Endodermal cell (in vitro differentiated cells): ENCODE data around the gene NEK6. TPM values are rescaled to one million over a fixed set of nuclear protein-coding genes. Genes with fewer than 3 reads are reported as not detected.

Experiments used
- DNase-seq: peaks from one replicate; pipeline ENCODE4 v3.0.0-alpha.2; 2017
- H3K27ac ChIP-seq: 2 replicates; pipeline ENCODE4 v1.5.1; 2013; ENCODE audit warnings: mild to moderate bottlenecking, low read depth, low read length, moderate library complexity
- H3K27me3 ChIP-seq: 2 replicates; pipeline ENCODE4 v1.6.1; 2013; ENCODE audit warnings: mild to moderate bottlenecking, low read length, moderate library complexity; ENCODE audit not compliant: insufficient read depth, control insufficient read depth, poor library complexity, severe bottlenecking
- H3K36me3 ChIP-seq: 2 replicates; pipeline ENCODE4 v1.7.0; 2013; ENCODE audit warnings: mild to moderate bottlenecking, low read length, moderate library complexity; ENCODE audit not compliant: control insufficient read depth, insufficient read depth
- H3K4me1 ChIP-seq: one replicate; pipeline ENCODE4 v1.7.0; 2013; ENCODE audit warnings: low read length; ENCODE audit not compliant: control insufficient read depth, insufficient read depth
- H3K4me3 ChIP-seq: 2 replicates; pipeline ENCODE4 v1.5.1; 2013; ENCODE audit warnings: mild to moderate bottlenecking, low read length, moderate library complexity
- H3K9ac ChIP-seq: 2 replicates; pipeline ENCODE4 v1.6.1; 2013; ENCODE audit warnings: mild to moderate bottlenecking, low read length, moderate library complexity; ENCODE audit not compliant: poor library complexity, severe bottlenecking; ENCODE audit errors: extremely low read depth
- H3K9me3 ChIP-seq: 2 replicates; pipeline ENCODE4 v1.6.1; 2013; ENCODE audit warnings: mild to moderate bottlenecking, low read length, moderate library complexity; ENCODE audit not compliant: control insufficient read depth
- H3K27ac Mint-ChIP-seq: 2 replicates; pipeline ENCODE4 v1.8.0; 2020; ENCODE audit warnings: mixed read lengths
- H3K27me3 Mint-ChIP-seq: 2 replicates; pipeline ENCODE4 v1.8.0; 2021; ENCODE audit warnings: mild to moderate bottlenecking, mixed read lengths; ENCODE audit not compliant: insufficient read depth
- H3K36me3 Mint-ChIP-seq: 2 replicates; pipeline ENCODE4 v1.8.0; 2020; ENCODE audit warnings: low read depth, mixed read lengths
- H3K4me1 Mint-ChIP-seq: 2 replicates; pipeline ENCODE4 v1.8.0; 2020; ENCODE audit warnings: mixed read lengths
- H3K4me3 Mint-ChIP-seq: 2 replicates; pipeline ENCODE4 v1.8.0; 2020; ENCODE audit warnings: mild to moderate bottlenecking, moderate library complexity, mixed read lengths
- H3K9me3 Mint-ChIP-seq: 2 replicates; pipeline ENCODE4 v1.8.0; 2020; ENCODE audit warnings: mild to moderate bottlenecking, mixed read lengths
- CTCF ChIP-seq: fragments of 200-600 bp; sonication (generic); conservative IDR thresholded peaks from 2 replicates; pipeline ENCODE4 v1.5.0; 2021; ENCODE audit warnings: antibody characterized with exemption, mild to moderate bottlenecking
- WGBS, 2 experiments: methylation state at CpG; one replicate each; pipeline versions ENCODE4 v1.1.5 to v1.1.7; 2013; ENCODE audit warnings: missing lambda C conversion rate in 2 of 2, mixed read lengths in 1 of 2; ENCODE audit not compliant: insufficient coverage in 1 of 2, insufficient read length in 1 of 2; 5-methylcytosine and 5-hydroxymethylcytosine counted together
- total RNA-seq, 2 donors: library from RNA; stranded (reverse); fragmentation: NEBNext Ultra II Directional in 1 of 2; extraction: Animal tissue kit (Norgen Biotek cat#: 25700) in 1 of 2; gene quantifications; 2 replicates in 1 of 2; 3 replicates in 1 of 2; pipeline ENCODE4 v1.2.1, GENCODE V29; 2021

Gene NEK6
- total RNA-seq, 2 donors from 2014 or later, result 17.1 to 32.5 TPM

GRCh38 chr9:124279531-124280175 lies 21.9 kb downstream of the NEK6 start:
- no peak overlapping the region for H3K4me3 ChIP-seq
- 91 to 100% methylated on average over 7 to 11 of the region's 11 CpGs for WGBS, 2 experiments
- H3K27ac ChIP-seq, result no peak overlapping the region
- Mint-ChIP-seq H3K27me3 (no peaks in the 10 kb centered on the region), H3K4me3 (no peak overlapping the region), H3K36me3 (no peaks in the 10 kb centered on the region), H3K9me3 (no peaks in the 10 kb centered on the region), H3K4me1 (no peaks in the 10 kb centered on the region), H3K27ac (no peak overlapping the region)
- H3K9ac ChIP-seq, result no peak overlapping the region
- no peak for DNase-seq
- TF ChIP-seq CTCF, result no peak
- no peaks in the 10 kb centered on the region for H3K9me3 ChIP-seq
- H3K27me3 ChIP-seq, result no peaks in the 10 kb centered on the region
- no peaks in the 10 kb centered on the region for H3K4me1 ChIP-seq
- no peaks in the 10 kb centered on the region for H3K36me3 ChIP-seq

GRCh38 chr9:124280176-124280691 lies 22.5 kb downstream of the NEK6 start:
- 95 to 96% methylated on average over 12 to 16 of the region's 16 CpGs for WGBS, 2 experiments
- Histone ChIP-seq H3K4me3 (no peak overlapping the region), H3K27ac (no peak overlapping the region), H3K36me3 (no peaks in the 10 kb centered on the region), H3K9ac (no peak overlapping the region), H3K4me1 (no peaks in the 10 kb centered on the region), H3K9me3 (no peaks in the 10 kb centered on the region), H3K27me3 (no peaks in the 10 kb centered on the region)
- no peaks in the 10 kb centered on the region for H3K36me3 Mint-ChIP-seq
- no peaks in the 10 kb centered on the region for H3K9me3 Mint-ChIP-seq
- TF ChIP-seq CTCF, result no peak
- peaks cover under 1% of the 10 kb centered on the region for H3K4me1 Mint-ChIP-seq
- no peak overlapping the region for H3K4me3 Mint-ChIP-seq
- H3K27me3 Mint-ChIP-seq, result no peaks in the 10 kb centered on the region
- no peak overlapping the region for H3K27ac Mint-ChIP-seq
- no peak for DNase-seq

GRCh38 chr9:124281931-124282371 lies 24.2 kb downstream of the NEK6 start:
- Mint-ChIP-seq H3K36me3 (no peaks in the 10 kb centered on the region), H3K4me3 (no peak overlapping the region), H3K4me1 (peaks cover 2% of the 10 kb centered on the region), H3K9me3 (no peaks in the 10 kb centered on the region), H3K27me3 (no peaks in the 10 kb centered on the region), H3K27ac (no peak overlapping the region)
- Histone ChIP-seq H3K27me3 (no peaks in the 10 kb centered on the region), H3K27ac (no peak overlapping the region), H3K36me3 (no peaks in the 10 kb centered on the region), H3K4me3 (no peak overlapping the region), H3K9ac (no peak overlapping the region), H3K4me1 (no peaks in the 10 kb centered on the region), H3K9me3 (no peaks in the 10 kb centered on the region)
- 94% methylated on average over 10 to 15 of the region's 15 CpGs for WGBS, 2 experiments
- no peak for DNase-seq
- no peak for TF ChIP-seq CTCF
